Ishikawa (cell line): ENCODE results near the gene TMEM225.

Source experiments
- CEBPB ChIP-seq: IDR thresholded peaks from 2 replicates; pipeline ENCODE4 v1.6.1; 2012
- CREB1 ChIP-seq: IDR thresholded peaks from 2 replicates; pipeline ENCODE4 v1.6.1; 2012; ENCODE audit warnings: low read depth
- EGR1 ChIP-seq: IDR thresholded peaks from 2 replicates; pipeline ENCODE4 v1.6.1; 2012
- EP300 ChIP-seq: IDR thresholded peaks from 2 replicates; pipeline ENCODE4 v1.6.1; 2012; ENCODE audit warnings: borderline replicate concordance
- FOXM1 ChIP-seq: IDR thresholded peaks from 2 replicates; pipeline ENCODE4 v1.6.1; 2012; ENCODE audit warnings: low read depth, borderline replicate concordance
- NFIC ChIP-seq: IDR thresholded peaks from 2 replicates; pipeline ENCODE4 v1.6.1; 2012
- RAD21 ChIP-seq: IDR thresholded peaks from 2 replicates; pipeline ENCODE4 v1.6.1; 2012; ENCODE audit warnings: low read depth
- TAF1 ChIP-seq: IDR thresholded peaks from 2 replicates; pipeline ENCODE4 v1.6.1; 2012; ENCODE audit warnings: low read depth, mild to moderate bottlenecking
- TCF12 ChIP-seq: IDR thresholded peaks from 2 replicates; pipeline ENCODE4 v1.6.1; 2012; ENCODE audit warnings: low read depth
- TEAD4 ChIP-seq: IDR thresholded peaks from 2 replicates; pipeline ENCODE4 v1.6.1; 2012
- YY1 ChIP-seq: IDR thresholded peaks from 2 replicates; pipeline ENCODE4 v1.6.1; 2012; ENCODE audit warnings: low read depth
- ZBTB7A ChIP-seq: IDR thresholded peaks from 2 replicates; pipeline ENCODE4 v1.6.1; 2012; ENCODE audit warnings: low read depth
- TF ChIP-seq, protein P1 (sequence below): IDR thresholded peaks from 2 replicates; pipeline ENCODE4 v1.6.1; 2012
- TF ChIP-seq, protein P2 (sequence below): IDR thresholded peaks from 2 replicates; pipeline ENCODE4 v1.6.1; 2012
- TF ChIP-seq, protein P3 (sequence below): IDR thresholded peaks from 2 replicates; pipeline ENCODE4 v1.6.1; 2012; ENCODE audit warnings: low read depth, mild to moderate bottlenecking

Gene TMEM225

DNA sequence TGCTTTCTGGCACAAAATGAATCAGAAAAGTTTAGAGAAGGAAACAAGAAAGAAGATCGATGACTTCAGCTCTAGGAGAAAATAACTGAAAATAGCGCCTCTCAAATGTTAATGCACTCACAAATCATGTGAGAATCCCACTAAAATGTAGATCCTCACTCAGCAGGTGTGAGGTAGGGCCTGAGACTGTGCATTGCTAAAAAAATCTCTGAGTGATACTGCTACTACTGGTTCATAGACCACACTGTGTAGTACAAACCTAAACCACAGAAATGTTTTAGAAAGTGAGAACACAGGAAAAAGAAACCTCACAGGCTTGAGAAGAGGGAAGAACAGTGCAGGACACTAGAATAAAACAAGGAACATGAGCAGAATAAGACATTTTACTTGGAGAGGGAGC, 18.5 kb upstream of the TMEM225 start:
- TF ChIP-seq YY1: no peak
- TF ChIP-seq TCF12: no peak
- TF ChIP-seq TAF1: no peak
- TF ChIP-seq, protein P1, sequence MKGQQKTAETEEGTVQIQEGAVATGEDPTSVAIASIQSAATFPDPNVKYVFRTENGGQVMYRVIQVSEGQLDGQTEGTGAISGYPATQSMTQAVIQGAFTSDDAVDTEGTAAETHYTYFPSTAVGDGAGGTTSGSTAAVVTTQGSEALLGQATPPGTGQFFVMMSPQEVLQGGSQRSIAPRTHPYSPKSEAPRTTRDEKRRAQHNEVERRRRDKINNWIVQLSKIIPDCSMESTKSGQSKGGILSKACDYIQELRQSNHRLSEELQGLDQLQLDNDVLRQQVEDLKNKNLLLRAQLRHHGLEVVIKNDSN: no peak
- no peak for TF ChIP-seq FOXM1
- TF ChIP-seq RAD21: no peak
- TF ChIP-seq TEAD4: no peak
- TF ChIP-seq ZBTB7A: no peak
- TF ChIP-seq, protein P2, sequence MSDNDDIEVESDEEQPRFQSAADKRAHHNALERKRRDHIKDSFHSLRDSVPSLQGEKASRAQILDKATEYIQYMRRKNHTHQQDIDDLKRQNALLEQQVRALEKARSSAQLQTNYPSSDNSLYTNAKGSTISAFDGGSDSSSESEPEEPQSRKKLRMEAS: no peak
- no peak for TF ChIP-seq CEBPB
- no peak for TF ChIP-seq CREB1
- no peak for TF ChIP-seq EGR1
- no peak for TF ChIP-seq NFIC
- no peak for TF ChIP-seq EP300
- TF ChIP-seq, protein P3, sequence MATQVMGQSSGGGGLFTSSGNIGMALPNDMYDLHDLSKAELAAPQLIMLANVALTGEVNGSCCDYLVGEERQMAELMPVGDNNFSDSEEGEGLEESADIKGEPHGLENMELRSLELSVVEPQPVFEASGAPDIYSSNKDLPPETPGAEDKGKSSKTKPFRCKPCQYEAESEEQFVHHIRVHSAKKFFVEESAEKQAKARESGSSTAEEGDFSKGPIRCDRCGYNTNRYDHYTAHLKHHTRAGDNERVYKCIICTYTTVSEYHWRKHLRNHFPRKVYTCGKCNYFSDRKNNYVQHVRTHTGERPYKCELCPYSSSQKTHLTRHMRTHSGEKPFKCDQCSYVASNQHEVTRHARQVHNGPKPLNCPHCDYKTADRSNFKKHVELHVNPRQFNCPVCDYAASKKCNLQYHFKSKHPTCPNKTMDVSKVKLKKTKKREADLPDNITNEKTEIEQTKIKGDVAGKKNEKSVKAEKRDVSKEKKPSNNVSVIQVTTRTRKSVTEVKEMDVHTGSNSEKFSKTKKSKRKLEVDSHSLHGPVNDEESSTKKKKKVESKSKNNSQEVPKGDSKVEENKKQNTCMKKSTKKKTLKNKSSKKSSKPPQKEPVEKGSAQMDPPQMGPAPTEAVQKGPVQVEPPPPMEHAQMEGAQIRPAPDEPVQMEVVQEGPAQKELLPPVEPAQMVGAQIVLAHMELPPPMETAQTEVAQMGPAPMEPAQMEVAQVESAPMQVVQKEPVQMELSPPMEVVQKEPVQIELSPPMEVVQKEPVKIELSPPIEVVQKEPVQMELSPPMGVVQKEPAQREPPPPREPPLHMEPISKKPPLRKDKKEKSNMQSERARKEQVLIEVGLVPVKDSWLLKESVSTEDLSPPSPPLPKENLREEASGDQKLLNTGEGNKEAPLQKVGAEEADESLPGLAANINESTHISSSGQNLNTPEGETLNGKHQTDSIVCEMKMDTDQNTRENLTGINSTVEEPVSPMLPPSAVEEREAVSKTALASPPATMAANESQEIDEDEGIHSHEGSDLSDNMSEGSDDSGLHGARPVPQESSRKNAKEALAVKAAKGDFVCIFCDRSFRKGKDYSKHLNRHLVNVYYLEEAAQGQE: no peak

DNA sequence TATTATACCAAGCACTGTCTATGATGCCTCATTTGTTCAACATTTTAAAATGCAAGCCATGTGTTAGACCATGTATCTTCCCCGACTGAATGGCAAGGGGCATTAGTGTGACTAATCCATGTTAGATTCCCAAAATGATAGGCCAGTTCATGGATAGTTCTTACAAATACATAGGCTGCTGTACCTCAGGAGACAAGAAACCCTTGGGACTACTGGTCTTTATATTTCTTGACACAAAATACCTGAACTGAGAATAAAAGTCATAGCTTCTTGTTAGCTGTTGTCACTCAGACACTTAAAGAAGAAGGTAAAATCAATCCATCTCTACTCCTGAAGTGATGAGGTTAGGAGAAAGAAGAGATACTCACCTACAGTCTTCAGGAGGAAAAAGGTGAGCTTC, 16.4 kb upstream of the TMEM225 start, which contains the start of gene OR8D4:
Gene OR8D4 (plus strand): TSS at position 301 of the 400 bp plus-strand sequence. CDS start 4,265 bp downstream, outside the sequence.
- TF ChIP-seq NFIC (no peak), TEAD4 (no peak), TAF1 (no peak), EP300 (no peak), FOXM1 (no peak), RAD21 (no peak), CEBPB (no peak), CREB1 (no peak), YY1 (no peak), EGR1 (no peak), TCF12 (no peak), ZBTB7A (no peak)
- TF ChIP-seq, protein P2: no peak
- TF ChIP-seq, protein P1: no peak
- TF ChIP-seq, protein P3: no peak

DNA sequence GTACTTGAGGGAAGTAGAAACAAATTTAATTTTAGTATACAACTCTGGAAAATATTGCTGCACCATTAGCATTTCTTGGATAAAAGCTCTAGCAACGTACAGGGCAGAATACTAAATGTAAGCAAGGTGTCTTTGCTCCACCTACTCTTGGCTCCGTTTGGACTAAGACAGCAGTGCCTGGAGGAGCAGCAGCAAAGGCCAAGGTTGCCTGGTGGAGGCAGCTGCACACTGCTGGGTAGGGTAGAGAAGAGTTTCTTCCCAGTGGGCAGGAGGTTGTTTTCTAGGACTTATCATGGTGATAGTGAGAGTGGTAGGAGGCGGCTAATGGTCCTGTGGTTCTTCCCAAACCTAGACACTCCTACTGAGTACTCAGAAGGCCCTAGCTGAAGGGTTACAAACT, 14.3 kb upstream of the TMEM225 start:
- TF ChIP-seq TCF12 (no peak), ZBTB7A (no peak), NFIC (no peak), EP300 (no peak), FOXM1 (no peak), CREB1 (no peak), CEBPB (no peak), YY1 (no peak), EGR1 (no peak)
- TF ChIP-seq, protein P3: no peak
- TF ChIP-seq, protein P1: no peak

DNA sequence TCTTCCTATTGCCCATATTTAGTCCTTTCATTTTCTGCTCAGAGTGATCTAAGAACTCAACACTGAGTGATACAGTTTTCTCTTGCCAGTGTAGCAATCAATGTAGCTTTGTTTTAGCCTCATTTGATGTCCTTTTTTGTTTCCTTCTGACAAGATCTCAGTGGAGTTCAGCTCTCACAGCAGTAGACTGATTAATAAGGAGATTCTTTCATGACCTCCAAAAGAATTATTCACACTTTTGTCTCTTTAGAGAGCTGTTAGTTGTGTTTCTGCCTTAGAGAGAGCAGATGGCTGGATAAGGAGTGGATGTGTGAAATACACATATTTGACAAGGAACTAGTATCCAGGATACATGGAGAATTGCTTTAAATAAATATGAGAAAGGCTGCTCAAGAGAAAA, 6.6 kb upstream of the TMEM225 start:
- no peak for TF ChIP-seq EP300
- TF ChIP-seq CREB1: no peak
- TF ChIP-seq ZBTB7A: no peak
- TF ChIP-seq TAF1: no peak
- TF ChIP-seq NFIC: no peak
- TF ChIP-seq, protein P1: no peak
- TF ChIP-seq, protein P2: no peak
- no peak for TF ChIP-seq FOXM1
- no peak for TF ChIP-seq TCF12
